ENCODE measurements around the gene EHD3. TPM values are rescaled to one million over a fixed set of nuclear protein-coding genes. Genes with fewer than 3 reads are reported as not detected.
A peak's percentile ranks its signal among the peaks of the same experiment; 100 is the strongest.

EHD3 gene
- total RNA-seq, 1 donor from 2014 or later, result 20.9 TPM

- H3K4me3 ChIP-seq (ENCODE audit: insufficient read depth, low read depth, low read length), result no peak overlapping the region
- no peaks in the 10 kb centered on the region for H3K79me2 ChIP-seq (ENCODE audit: insufficient read depth, low read length)
- Mint-ChIP-seq H3K27ac (ENCODE audit: unreplicated experiment) (no peak overlapping the region), H3K4me3 (ENCODE audit: unreplicated experiment) (no peak overlapping the region), H3K36me3 (ENCODE audit: low read depth, unreplicated experiment) (peaks cover 8% of the 10 kb centered on the region), H3K9me3 (ENCODE audit: unreplicated experiment) (no peaks in the 10 kb centered on the region), H3K27me3 (ENCODE audit: low read depth, unreplicated experiment) (peaks cover 19% of the 10 kb centered on the region), H3K4me1 (ENCODE audit: low read depth, unreplicated experiment) (peaks cover 15% of the 10 kb centered on the region)
- H3K9ac ChIP-seq (ENCODE audit: low read length), result no peak overlapping the region
- H3K4me1 ChIP-seq (ENCODE audit: insufficient read depth, low read length), result peaks cover 16% of the 10 kb centered on the region
- DNase-seq (ENCODE audit: low read depth), result peak; percentile 25
- H3K9me3 ChIP-seq (ENCODE audit: insufficient read depth, low read depth, low read length), result no peaks in the 10 kb centered on the region
- FAIRE-seq, result no peak
- no peak overlapping the region for H3K4me2 ChIP-seq (ENCODE audit: low read length)
- H3K36me3 ChIP-seq (ENCODE audit: insufficient read depth, low read length), result no peaks in the 10 kb centered on the region
- H3K27ac ChIP-seq (ENCODE audit: low read depth, low read length), result no peak overlapping the region
- no peak for TF ChIP-seq EZH2 (IDR thresholded peaks at IDR 0.05; ENCODE audit: insufficient read depth, low read length)
- no peak for TF ChIP-seq CTCF (IDR thresholded peaks at IDR 0.05; ENCODE audit: insufficient read depth, low read depth, low read length)
- no peaks in the 10 kb centered on the region for H3K27me3 ChIP-seq (ENCODE audit: insufficient read depth, low read length)
- no peaks in the 10 kb centered on the region for H4K20me1 ChIP-seq (ENCODE audit: insufficient read depth, low read length)
- H2AFZ ChIP-seq (ENCODE audit: low read depth, low read length), result no peak overlapping the region
Observed at GRCh38 chr2:31271851-31272267, 37.9 kb downstream of the EHD3 start.

- no peak for DNase-seq (ENCODE audit: low read depth)
- H3K36me3 Mint-ChIP-seq (ENCODE audit: low read depth, unreplicated experiment), result peaks cover 2% of the 10 kb centered on the region
- H3K9me3 Mint-ChIP-seq (ENCODE audit: unreplicated experiment), result no peaks in the 10 kb centered on the region
- Histone ChIP-seq H3K27me3 (ENCODE audit: insufficient read depth, low read length) (no peaks in the 10 kb centered on the region), H3K27ac (ENCODE audit: low read depth, low read length) (no peak overlapping the region), H3K4me3 (ENCODE audit: insufficient read depth, low read depth, low read length) (no peak overlapping the region), H4K20me1 (ENCODE audit: insufficient read depth, low read length) (no peaks in the 10 kb centered on the region), H2AFZ (ENCODE audit: low read depth, low read length) (no peak overlapping the region), H3K4me1 (ENCODE audit: insufficient read depth, low read length) (peaks cover 11% of the 10 kb centered on the region), H3K9me3 (ENCODE audit: insufficient read depth, low read depth, low read length) (peaks cover 3% of the 10 kb centered on the region), H3K79me2 (ENCODE audit: insufficient read depth, low read length) (no peaks in the 10 kb centered on the region), H3K4me2 (ENCODE audit: low read length) (no peak overlapping the region), H3K9ac (ENCODE audit: low read length) (no peak overlapping the region), H3K36me3 (ENCODE audit: insufficient read depth, low read length) (no peaks in the 10 kb centered on the region)
- no peak overlapping the region for H3K4me3 Mint-ChIP-seq (ENCODE audit: unreplicated experiment)
- peaks cover 15% of the 10 kb centered on the region for H3K4me1 Mint-ChIP-seq (ENCODE audit: low read depth, unreplicated experiment)
- no peak for TF ChIP-seq CTCF (IDR thresholded peaks at IDR 0.05; ENCODE audit: insufficient read depth, low read depth, low read length)
- no peak for TF ChIP-seq EZH2 (IDR thresholded peaks at IDR 0.05; ENCODE audit: insufficient read depth, low read length)
- peaks cover 19% of the 10 kb centered on the region for H3K27me3 Mint-ChIP-seq (ENCODE audit: low read depth, unreplicated experiment)
- H3K27ac Mint-ChIP-seq (ENCODE audit: unreplicated experiment), result no peak overlapping the region
- no peak for FAIRE-seq
Observed at GRCh38 chr2:31274401-31275075, 40.6 kb downstream of the EHD3 start.

- no peaks in the 10 kb centered on the region for H4K20me1 ChIP-seq (ENCODE audit: insufficient read depth, low read length)
- TF ChIP-seq EZH2 (IDR thresholded peaks at IDR 0.05; ENCODE audit: insufficient read depth, low read length) (no peak), CTCF (IDR thresholded peaks at IDR 0.05; ENCODE audit: insufficient read depth, low read depth, low read length) (no peak)
- H3K36me3 ChIP-seq (ENCODE audit: insufficient read depth, low read length), result no peaks in the 10 kb centered on the region
- H2AFZ ChIP-seq (ENCODE audit: low read depth, low read length), result no peak overlapping the region
- peaks cover 6% of the 10 kb centered on the region for H3K4me1 Mint-ChIP-seq (ENCODE audit: low read depth, unreplicated experiment)
- H3K9me3 ChIP-seq (ENCODE audit: insufficient read depth, low read depth, low read length), result peaks cover 3% of the 10 kb centered on the region
- no peak overlapping the region for H3K4me3 ChIP-seq (ENCODE audit: insufficient read depth, low read depth, low read length)
- H3K9me3 Mint-ChIP-seq (ENCODE audit: unreplicated experiment), result no peaks in the 10 kb centered on the region
- H3K36me3 Mint-ChIP-seq (ENCODE audit: low read depth, unreplicated experiment), result peaks cover 2% of the 10 kb centered on the region
- H3K27me3 ChIP-seq (ENCODE audit: insufficient read depth, low read length), result no peaks in the 10 kb centered on the region
- no peak overlapping the region for H3K27ac Mint-ChIP-seq (ENCODE audit: unreplicated experiment)
- FAIRE-seq, result no peak
- peaks cover 19% of the 10 kb centered on the region for H3K27me3 Mint-ChIP-seq (ENCODE audit: low read depth, unreplicated experiment)
- H3K79me2 ChIP-seq (ENCODE audit: insufficient read depth, low read length), result no peaks in the 10 kb centered on the region
- no peak overlapping the region for H3K4me2 ChIP-seq (ENCODE audit: low read length)
- H3K4me1 ChIP-seq (ENCODE audit: insufficient read depth, low read length), result peaks cover 3% of the 10 kb centered on the region
- no peak overlapping the region for H3K4me3 Mint-ChIP-seq (ENCODE audit: unreplicated experiment)
- no peak for DNase-seq (ENCODE audit: low read depth)
- H3K9ac ChIP-seq (ENCODE audit: low read length), result no peak overlapping the region
- no peak overlapping the region for H3K27ac ChIP-seq (ENCODE audit: low read depth, low read length)
Observed at GRCh38 chr2:31275976-31276375, 42.0 kb downstream of the EHD3 start.
